Mucosa of descending colon (tissue), 3 donors: ENCODE measurements around the gene CNKSR2. TPM values are rescaled to one million over a fixed set of nuclear protein-coding genes. Genes with fewer than 3 reads are reported as not detected.

ENCODE experiments used
- ATAC-seq: fragments of 200-7000 bp; cut with Tn5 transposase; one replicate; pipeline ENCODE4 v1.9.1; 2020; ENCODE audit warnings: mild to moderate bottlenecking, moderate library complexity
- DNase-seq, 3 donors: peaks; one replicate each; pipeline ENCODE4 v3.0.0-alpha.2; 2020
- H3K36me3 ChIP-seq: fragments of 200-600 bp; one replicate; pipeline ENCODE4 v1.8.0; 2021; ENCODE audit warnings: low read depth, mild to moderate bottlenecking
- H3K4me1 ChIP-seq: fragments of 200-600 bp; one replicate; pipeline ENCODE4 v1.8.0; 2021; ENCODE audit warnings: low read depth, mild to moderate bottlenecking
- H3K4me3 ChIP-seq: fragments of 200-600 bp; one replicate; pipeline ENCODE4 v1.8.0; 2021; ENCODE audit warnings: mild to moderate bottlenecking
- H3K9me3 ChIP-seq: fragments of 200-600 bp; one replicate; pipeline ENCODE4 v1.8.0; 2021; ENCODE audit warnings: mild to moderate bottlenecking
- CTCF ChIP-seq: fragments of 200-600 bp; IDR thresholded peaks from one replicate; pipeline ENCODE4 v1.8.0; 2022; ENCODE audit warnings: antibody characterized with exemption, mild to moderate bottlenecking
- intact Hi-C, 2 donors: fragments of 100-400 bp; cut with DNase I in 1 of 2; cut with micrococcal nuclease in 1 of 2; formaldehyde crosslinking; loops; one replicate each; pipeline versions ENCODE4 v1.11.0 to v1.11.1; 2022; cut with DNase I, micrococcal nuclease
- total RNA-seq, 3 donors: library from RNA; stranded (reverse); fragmentation: NEBNext Ultra II Directional in 2 of 3; extraction: Animal tissue kit (Norgen Biotek cat#: 25700) in 2 of 3; gene quantifications; one replicate each; pipeline versions ENCODE4 v1.2.1 to v1.2.4, GENCODE V29; 2021 to 2023
- donor health status: DM: no; HTN: no; CAD: no; lungs with moderate emphysema.
- donor health status: DM: no; HTN: no; CAD: no.
- donor health status: DM: no; HTN: yes; CAD: no.

CNKSR2 gene
- total RNA-seq, 3 donors from 2014 or later, result 0.23 to 2.4 (median 0.67) TPM

GRCh38 chrX:21674430-21675186, 300.4 kb downstream of the CNKSR2 start:
- DNase-seq, result no peak

GRCh38 chrX:21675931-21676330, 301.7 kb downstream of the CNKSR2 start:
- no peak for DNase-seq
- Histone ChIP-seq H3K9me3 (no peaks in the 10 kb centered on the region), H3K4me3 (no peak overlapping the region), H3K36me3 (no peaks in the 10 kb centered on the region), H3K4me1 (no peaks in the 10 kb centered on the region)
- intact Hi-C loops, result no loop called here
- no peak for ATAC-seq
- TF ChIP-seq CTCF, result no peak

More at GRCh38 chrX:21674430-21675186, 300.4 kb downstream of the CNKSR2 start:
- peak; percentile 84 for ATAC-seq
- Histone ChIP-seq H3K9me3 (no peaks in the 10 kb centered on the region), H3K36me3 (no peaks in the 10 kb centered on the region), H3K4me3 (no peak overlapping the region), H3K4me1 (no peaks in the 10 kb centered on the region)
- intact Hi-C loops, result no loop called here
- TF ChIP-seq CTCF, result no peak

- Histone ChIP-seq H3K36me3 (no peaks in the 10 kb centered on the region), H3K9me3 (no peaks in the 10 kb centered on the region), H3K4me1 (no peaks in the 10 kb centered on the region), H3K4me3 (no peak overlapping the region)
- DNase-seq (no peak), ATAC-seq (peak; percentile 80)
- intact Hi-C loops, result no loop called here
- no peak for TF ChIP-seq CTCF
Observed at GRCh38 chrX:21678048-21678612, 303.9 kb downstream of the CNKSR2 start.

- Histone ChIP-seq H3K9me3 (no peaks in the 10 kb centered on the region), H3K36me3 (no peaks in the 10 kb centered on the region), H3K4me3 (no peak overlapping the region), H3K4me1 (no peaks in the 10 kb centered on the region)
- ATAC-seq (no peak), DNase-seq (no peak)
- intact Hi-C loops, result no loop called here
- TF ChIP-seq CTCF, result no peak
Observed at GRCh38 chrX:21683941-21684340, 309.7 kb downstream of the CNKSR2 start.

- no peak for ATAC-seq
- intact Hi-C loops, result no loop called here
- TF ChIP-seq CTCF, result no peak
Observed at GRCh38 chrX:21691512-21692018, 317.3 kb downstream of the CNKSR2 start.

More at GRCh38 chrX:21691512-21692018, 317.3 kb downstream of the CNKSR2 start:
- Histone ChIP-seq H3K36me3 (no peaks in the 10 kb centered on the region), H3K4me1 (no peaks in the 10 kb centered on the region), H3K4me3 (no peak overlapping the region), H3K9me3 (no peaks in the 10 kb centered on the region)
- DNase-seq, result no peak
